Spleen (tissue), 11 donors: ENCODE results near the gene PEX10. TPM values are rescaled to one million over a fixed set of nuclear protein-coding genes. Genes with fewer than 3 reads are reported as not detected.

Experiments
- DNase-seq: peaks from one replicate; pipeline ENCODE4 v3.0.0-alpha.2; 2020
- H3K27ac ChIP-seq, 8 donors: fragments of 200-600 bp; sonication (generic) in 7 of 8; 1 replicate in 4 of 8; 2 replicates in 4 of 8; pipeline versions ENCODE4 v1.5.0 to v1.8.0; 2016 to 2021; ENCODE audit warnings: inconsistent platforms in 4 of 8, mild to moderate bottlenecking in 4 of 8, moderate library complexity in 1 of 8
- H3K27me3 ChIP-seq, 7 donors: fragments of 200-600 bp; sonication (generic) in 6 of 7; replicated peaks in 1 of 7; 1 replicate in 4 of 7; 2 replicates in 3 of 7; pipeline versions ENCODE4 v1.5.0 to v1.8.0; 2016 to 2021; ENCODE audit warnings: inconsistent platforms in 3 of 7, mild to moderate bottlenecking in 1 of 7
- H3K36me3 ChIP-seq, 6 donors: fragments of 200-600 bp; sonication (generic) in 5 of 6; 1 replicate in 4 of 6; 2 replicates in 2 of 6; pipeline versions ENCODE4 v1.5.0 to v1.8.0; 2016 to 2021; ENCODE audit warnings: inconsistent platforms in 2 of 6
- H3K4me1 ChIP-seq, 6 donors: fragments of 200-600 bp; sonication (generic) in 5 of 6; 1 replicate in 3 of 6; 2 replicates in 3 of 6; pipeline versions ENCODE4 v1.5.0 to v1.8.0; 2016 to 2021; ENCODE audit warnings: inconsistent platforms in 3 of 6
- H3K4me3 ChIP-seq, 8 donors: fragments of 200-600 bp; sonication (generic) in 7 of 8; 1 replicate in 4 of 8; 2 replicates in 4 of 8; pipeline versions ENCODE4 v1.5.0 to v1.8.0; 2016 to 2021; ENCODE audit warnings: inconsistent platforms in 4 of 8, mild to moderate bottlenecking in 4 of 8, moderate library complexity in 2 of 8
- H3K9me3 ChIP-seq, 8 donors: fragments of 200-600 bp; sonication (generic) in 7 of 8; 1 replicate in 4 of 8; 2 replicates in 4 of 8; pipeline versions ENCODE4 v1.5.0 to v1.8.0; 2016 to 2021; ENCODE audit warnings: inconsistent platforms in 4 of 8
- CTCF ChIP-seq, 11 experiments: fragments of 200-600 bp in 7 of 11; fragments of 450-650 bp in 4 of 11; sonication (generic) in 4 of 11; IDR thresholded peaks in 8 of 11; conservative IDR thresholded peaks in 3 of 11; 1 replicate in 7 of 11; 2 replicates in 4 of 11; pipeline versions ENCODE4 v1.4.0 to v1.8.0; 2016 to 2021; ENCODE audit warnings: antibody characterized with exemption in 11 of 11, inconsistent platforms in 4 of 11, mild to moderate bottlenecking in 1 of 11
- POLR2A ChIP-seq, 3 donors: fragments of 450-650 bp; IDR thresholded peaks; one replicate each; pipeline ENCODE4 v1.5.1; 2017; ENCODE audit warnings: antibody characterized with exemption in 3 of 3, mild to moderate bottlenecking in 1 of 3
- POLR2AphosphoS5 ChIP-seq, 3 donors: sonication (generic); formaldehyde crosslinking; IDR thresholded peaks; one replicate each; pipeline ENCODE4 v1.5.1; 2017; ENCODE audit warnings: antibody characterized with exemption in 3 of 3
- WGBS, 5 donors: extraction: QIAGEN DNeasy Blood & Tissue Kit in 3 of 5; methylation state at CpG; one replicate each; pipeline versions ENCODE4 v1.1.5 to v1.1.7; 2013 to 2018; 5-methylcytosine and 5-hydroxymethylcytosine counted together
- intact Hi-C: fragments of 100-400 bp; cut with DNase I; formaldehyde crosslinking; loops from one replicate; pipeline ENCODE4 v1.15.0; 2023; ENCODE audit warnings: low total_unique reads
- polyA plus RNA-seq, 3 donors: library from polyadenylated mRNA; stranded (reverse); fragments of 200-250 nt; gene quantifications; one replicate each; pipeline ENCODE4 v1.2.1, GENCODE V29; 2013
- total RNA-seq, 7 donors: library from RNA; depleted of rRNA in 3 of 7; stranded (reverse); fragments of >200 nt in 3 of 7; fragmentation: NEBNext Ultra II Directional in 4 of 7; extraction: Animal tissue kit (Norgen Biotek cat#: 25700) in 4 of 7; gene quantifications; one replicate each; pipeline versions ENCODE4 v1.1.0 to v1.2.1, GENCODE V29; 2016 to 2021
- donor health status: healthy with polysubstance abuse.
- donor health status: DM: no; HTN: no; CAD: no; lungs with moderate emphysema.
- donor health status: DM: no; HTN: no; CAD: no.
- donor health status: Bipolar disorder and iron deficiency.
- donor health status: healthy.
- donor health status: DM: no; HTN: no; CAD: no.
- donor health status: DM: yes; HTN: yes; CAD: no.

The PEX10 gene
- total and polyA plus RNA-seq, 10 donors: 10.2 to 19.1 (median 16.1) TPM

GRCh38 chr1:2379733-2380404, 32.5 kb downstream of the PEX10 start:
- peak; percentile 73 for DNase-seq
- Histone ChIP-seq H3K4me1 (peaks cover 0 to 32% (median 15%) of the 10 kb centered on the region in 6 donors), H3K27me3 (no peaks in the 10 kb centered on the region), H3K36me3 (no peaks in the 10 kb centered on the region), H3K4me3 (no peak overlapping the region), H3K9me3 (no peaks in the 10 kb centered on the region), H3K27ac (peak overlapping the region in 1 of 8 donors; percentile 19)
- WGBS, 5 donors: 71 to 89% (median 83%) methylated on average over 23 of the region's 23 CpGs
- TF ChIP-seq POLR2AphosphoS5 (IDR thresholded peaks at IDR 0.05) (peak in 1 of 3 donors; percentile 21), POLR2A (IDR thresholded peaks at IDR 0.05) (no peak)
- intact Hi-C loops: no loop called here

- intact Hi-C loops: no loop called here
- WGBS, 5 donors: 81 to 89% (median 86%) methylated on average over 18 of the region's 18 CpGs
- H3K9me3 ChIP-seq: no peaks in the 10 kb centered on the region
- TF ChIP-seq CTCF (IDR thresholded peaks at IDR 0.05 in 8 of 11, conservative IDR thresholded peaks at IDR 0.05 in 3 of 11) (no peak), POLR2A (IDR thresholded peaks at IDR 0.05) (no peak), POLR2AphosphoS5 (IDR thresholded peaks at IDR 0.05) (no peak)
- peak overlapping the region in 1 of 8 donors; percentile 19 for H3K27ac ChIP-seq
- H3K4me1 ChIP-seq: peaks cover 0 to 32% (median 15%) of the 10 kb centered on the region in 6 donors
- peak; percentile 64 for DNase-seq
- H3K27me3 ChIP-seq: no peaks in the 10 kb centered on the region
- H3K36me3 ChIP-seq: no peaks in the 10 kb centered on the region
- H3K4me3 ChIP-seq: no peak overlapping the region
Observed at GRCh38 chr1:2378956-2379732, 33.2 kb downstream of the PEX10 start.

- intact Hi-C loops: no loop called here
- Histone ChIP-seq H3K27me3 (no peaks in the 10 kb centered on the region), H3K4me1 (peaks cover 0 to 32% (median 15%) of the 10 kb centered on the region in 6 donors), H3K36me3 (no peaks in the 10 kb centered on the region), H3K27ac (no peak overlapping the region), H3K9me3 (no peaks in the 10 kb centered on the region), H3K4me3 (no peak overlapping the region)
- WGBS, 5 donors: 87 to 94% (median 89%) methylated on average over 14 to 24 of the region's 24 CpGs
- TF ChIP-seq POLR2AphosphoS5 (IDR thresholded peaks at IDR 0.05) (no peak), CTCF (IDR thresholded peaks at IDR 0.05 in 8 of 11, conservative IDR thresholded peaks at IDR 0.05 in 3 of 11) (no peak), POLR2A (IDR thresholded peaks at IDR 0.05) (no peak)
- peak; percentile 69 for DNase-seq
Observed at GRCh38 chr1:2378441-2378851, 33.9 kb downstream of the PEX10 start.

GRCh38 chr1:2377751-2378440, 34.5 kb downstream of the PEX10 start:
- Histone ChIP-seq H3K36me3 (no peaks in the 10 kb centered on the region), H3K27me3 (no peaks in the 10 kb centered on the region), H3K9me3 (no peaks in the 10 kb centered on the region), H3K27ac (no peak overlapping the region), H3K4me1 (peaks cover 0 to 32% (median 15%) of the 10 kb centered on the region in 6 donors), H3K4me3 (no peak overlapping the region)
- TF ChIP-seq POLR2AphosphoS5 (IDR thresholded peaks at IDR 0.05): no peak
- no peak for TF ChIP-seq CTCF (IDR thresholded peaks at IDR 0.05 in 8 of 11, conservative IDR thresholded peaks at IDR 0.05 in 3 of 11)
- no peak for TF ChIP-seq POLR2A (IDR thresholded peaks at IDR 0.05)
- peak; percentile 56 for DNase-seq
- intact Hi-C loops: no loop called here
- WGBS, 5 donors: 85 to 92% (median 88%) methylated on average over 13 to 16 of the region's 16 CpGs
